Activated B cell treated with CpG ODN at 0.5 μM for 24 hours (primary cell): ENCODE results near the gene ERMARD. TPM values are rescaled to one million over a fixed set of nuclear protein-coding genes. Genes with fewer than 3 reads are reported as not detected.

Source experiments
- ATAC-seq: fragments of 200-7000 bp; cut with Tn5 transposase; one replicate; pipeline ENCODE4 v1.10.0; 2021; ENCODE audit warnings: low read depth, mild to moderate bottlenecking, moderate library complexity
- CTCF ChIA-PET: fragments of 350-600 bp; sonication (Branson Sonifier 250); formaldehyde crosslinking; loops from one replicate; lab custom pipeline; 2021; ENCODE audit warnings: antibody characterized with exemption; lab: Charles Lee
- POLR2A ChIA-PET: fragments of 350-600 bp; sonication (Branson Sonifier 250); formaldehyde crosslinking; loops from one replicate; lab custom pipeline; 2021; ENCODE audit warnings: antibody characterized with exemption; lab: Charles Lee
- DNase-seq: peaks from one replicate; pipeline ENCODE4 v3.0.0; 2022
- H3K27ac Mint-ChIP-seq: one replicate; pipeline ENCODE4 v1.8.0; 2020; ENCODE audit warnings: mixed read lengths
- H3K27me3 Mint-ChIP-seq: one replicate; pipeline ENCODE4 v1.8.0; 2021; ENCODE audit warnings: mixed read lengths
- H3K36me3 Mint-ChIP-seq: one replicate; pipeline ENCODE4 v1.8.0; 2021; ENCODE audit warnings: low read depth, mixed read lengths
- H3K4me1 Mint-ChIP-seq: one replicate; pipeline ENCODE4 v1.8.0; 2021; ENCODE audit warnings: mixed read lengths
- H3K4me3 Mint-ChIP-seq: one replicate; pipeline ENCODE4 v1.8.0; 2020; ENCODE audit warnings: mild to moderate bottlenecking, mixed read lengths
- H3K9me3 Mint-ChIP-seq: one replicate; pipeline ENCODE4 v1.8.0; 2020; ENCODE audit warnings: mixed read lengths
- intact Hi-C: fragments of 100-400 bp; cut with micrococcal nuclease; formaldehyde crosslinking; loops from one replicate; pipeline ENCODE4 v1.15.1; 2024
- total RNA-seq: library from RNA; stranded (reverse); gene quantifications from 2 replicates; pipeline ENCODE4 v1.2.3, GENCODE V29; 2022
- TF ChIP-seq, protein P1 (sequence below): fragments of 200-600 bp; IDR thresholded peaks from one replicate; pipeline ENCODE4 v1.8.0; 2022; ENCODE audit warnings: antibody characterized with exemption, mild to moderate bottlenecking

The ERMARD gene
- total RNA-seq, 1 donor from 2014 or later = 45.4 TPM

DNA sequence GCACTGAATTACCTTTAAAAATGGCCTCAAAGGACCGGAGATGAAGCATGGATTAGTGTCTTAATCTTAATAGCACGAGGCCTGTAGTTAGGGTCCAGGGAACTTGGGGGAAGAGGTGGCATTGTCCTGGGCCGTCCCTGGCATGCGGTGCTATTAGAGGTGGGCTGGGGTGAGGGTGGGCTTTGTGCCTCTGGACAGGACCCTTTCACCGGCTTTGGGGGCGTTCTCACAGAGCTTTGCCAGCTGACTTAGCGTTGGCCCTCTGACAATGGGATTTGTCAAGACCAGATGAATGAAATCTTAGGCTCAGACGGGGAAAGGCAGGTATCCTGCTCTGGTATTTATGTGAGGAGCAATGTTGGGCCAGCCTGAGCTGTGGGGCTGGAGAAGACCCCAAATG lies 59.6 kb downstream of the ERMARD start:
- H3K9me3 Mint-ChIP-seq = peaks cover 3% of the 10 kb centered on the region
- peaks cover 4% of the 10 kb centered on the region for H3K27me3 Mint-ChIP-seq
- DNase-seq = no peak
- ATAC-seq = no peak
- ChIA-PET POLR2A (no interaction called here), CTCF (no interaction called here)
- H3K27ac Mint-ChIP-seq = no peak overlapping the region
- TF ChIP-seq, protein P1, sequence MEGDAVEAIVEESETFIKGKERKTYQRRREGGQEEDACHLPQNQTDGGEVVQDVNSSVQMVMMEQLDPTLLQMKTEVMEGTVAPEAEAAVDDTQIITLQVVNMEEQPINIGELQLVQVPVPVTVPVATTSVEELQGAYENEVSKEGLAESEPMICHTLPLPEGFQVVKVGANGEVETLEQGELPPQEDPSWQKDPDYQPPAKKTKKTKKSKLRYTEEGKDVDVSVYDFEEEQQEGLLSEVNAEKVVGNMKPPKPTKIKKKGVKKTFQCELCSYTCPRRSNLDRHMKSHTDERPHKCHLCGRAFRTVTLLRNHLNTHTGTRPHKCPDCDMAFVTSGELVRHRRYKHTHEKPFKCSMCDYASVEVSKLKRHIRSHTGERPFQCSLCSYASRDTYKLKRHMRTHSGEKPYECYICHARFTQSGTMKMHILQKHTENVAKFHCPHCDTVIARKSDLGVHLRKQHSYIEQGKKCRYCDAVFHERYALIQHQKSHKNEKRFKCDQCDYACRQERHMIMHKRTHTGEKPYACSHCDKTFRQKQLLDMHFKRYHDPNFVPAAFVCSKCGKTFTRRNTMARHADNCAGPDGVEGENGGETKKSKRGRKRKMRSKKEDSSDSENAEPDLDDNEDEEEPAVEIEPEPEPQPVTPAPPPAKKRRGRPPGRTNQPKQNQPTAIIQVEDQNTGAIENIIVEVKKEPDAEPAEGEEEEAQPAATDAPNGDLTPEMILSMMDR = no peak
- H3K4me3 Mint-ChIP-seq = no peak overlapping the region
- peaks cover under 1% of the 10 kb centered on the region for H3K36me3 Mint-ChIP-seq
- intact Hi-C loops = no loop called here
- peaks cover 2% of the 10 kb centered on the region for H3K4me1 Mint-ChIP-seq

DNA sequence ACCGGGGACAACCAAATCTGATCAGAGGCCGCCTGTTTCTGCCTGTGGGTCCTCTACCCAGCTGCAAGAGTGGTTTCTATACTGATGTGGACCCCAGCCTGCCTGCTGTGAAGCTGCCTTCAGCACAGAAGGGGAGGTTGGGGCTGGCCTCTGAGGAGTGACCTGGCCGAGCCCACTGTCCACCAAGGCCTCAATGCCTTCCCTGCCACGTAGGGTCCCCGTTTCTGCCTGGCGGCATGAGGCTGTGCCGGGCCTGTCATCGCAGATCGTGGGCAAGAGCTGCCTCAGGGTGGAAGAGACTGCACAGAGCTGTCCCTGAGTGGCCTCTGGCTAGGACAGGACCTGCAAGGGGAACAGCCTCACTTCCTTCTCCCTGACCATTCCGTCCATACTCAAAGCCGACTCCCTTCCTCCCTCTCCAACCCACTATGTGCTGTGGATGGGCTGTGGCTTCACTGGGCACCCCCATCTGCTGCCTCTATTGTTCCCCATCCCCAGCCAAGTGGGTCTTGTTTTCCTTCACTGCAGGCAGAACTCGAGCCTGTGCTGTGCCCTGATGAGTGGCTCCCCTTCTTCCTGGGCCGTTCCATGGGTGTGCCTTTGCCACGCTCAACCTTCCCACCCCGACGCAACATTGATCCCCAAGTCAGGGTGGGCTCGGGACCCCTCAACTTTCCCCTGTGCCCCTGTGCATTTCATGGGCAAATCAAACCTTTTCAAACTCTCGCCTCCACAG lies 60.3 kb downstream of the ERMARD start:
- H3K27ac Mint-ChIP-seq = no peak overlapping the region
- peaks cover 8% of the 10 kb centered on the region for H3K9me3 Mint-ChIP-seq
- DNase-seq (no peak), ATAC-seq (no peak)
- intact Hi-C loops = no loop called here
- CTCF ChIA-PET = no interaction called here
- TF ChIP-seq, protein P1 = no peak
- peaks cover 3% of the 10 kb centered on the region for H3K27me3 Mint-ChIP-seq
- peaks cover 2% of the 10 kb centered on the region for H3K36me3 Mint-ChIP-seq
- H3K4me1 Mint-ChIP-seq = peaks cover 2% of the 10 kb centered on the region
- POLR2A ChIA-PET = no interaction called here
- H3K4me3 Mint-ChIP-seq = no peak overlapping the region

DNA sequence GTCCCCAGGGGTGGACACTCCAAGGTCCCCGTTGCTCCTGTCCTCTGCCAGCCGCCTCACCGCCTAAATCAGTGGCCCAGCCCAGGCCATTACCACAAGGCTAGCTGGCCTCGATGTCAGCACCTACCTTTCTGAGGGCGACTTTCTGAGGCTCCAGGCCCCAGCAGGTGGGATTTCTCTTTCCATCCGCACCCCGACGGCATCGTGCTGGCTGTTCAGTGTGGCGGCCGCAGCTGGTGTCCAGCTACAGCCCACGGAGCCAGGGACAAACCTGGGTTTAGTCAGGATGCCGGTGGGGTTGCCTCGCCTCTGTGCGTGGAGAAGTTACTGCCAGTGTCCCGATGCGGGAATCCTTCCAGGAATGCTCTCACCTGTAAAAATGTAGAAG lies 60.8 kb downstream of the ERMARD start:
- ChIA-PET CTCF (no interaction called here), POLR2A (no interaction called here)
- Mint-ChIP-seq H3K36me3 (peaks cover 2% of the 10 kb centered on the region), H3K4me3 (no peak overlapping the region), H3K4me1 (peaks cover 2% of the 10 kb centered on the region), H3K9me3 (peaks cover 12% of the 10 kb centered on the region), H3K27ac (no peak overlapping the region), H3K27me3 (peaks cover 1% of the 10 kb centered on the region)
- intact Hi-C loops = no loop called here
- ATAC-seq (no peak), DNase-seq (no peak)
- TF ChIP-seq, protein P1 = no peak

DNA sequence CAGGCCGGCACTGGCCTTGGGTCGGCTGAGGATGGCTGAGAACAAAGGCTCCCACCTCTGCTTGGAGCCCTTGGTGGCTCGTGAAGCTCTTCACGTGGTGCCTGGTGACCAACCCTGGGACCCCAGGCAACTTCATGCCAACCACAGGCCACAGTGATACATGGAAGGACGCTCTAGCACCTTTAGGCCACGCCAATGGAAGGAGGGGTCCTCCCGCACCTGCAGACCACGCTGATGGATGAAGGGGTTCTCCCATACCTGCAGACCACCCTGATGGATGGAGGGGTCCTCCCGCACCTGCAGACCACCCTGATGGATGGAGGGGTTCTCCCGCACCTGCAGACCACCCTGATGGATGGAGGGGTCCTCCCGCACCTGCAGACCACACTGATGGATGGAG lies 62.5 kb downstream of the ERMARD start:
- H3K36me3 Mint-ChIP-seq = peaks cover 2% of the 10 kb centered on the region
- H3K27me3 Mint-ChIP-seq = peaks cover 3% of the 10 kb centered on the region
- peaks cover 12% of the 10 kb centered on the region for H3K9me3 Mint-ChIP-seq
- ATAC-seq (no peak), DNase-seq (no peak)
- ChIA-PET POLR2A (no interaction called here), CTCF (no interaction called here)
- H3K4me1 Mint-ChIP-seq = peaks cover 2% of the 10 kb centered on the region
- no peak overlapping the region for H3K27ac Mint-ChIP-seq
- H3K4me3 Mint-ChIP-seq = no peak overlapping the region
- intact Hi-C loops = no loop called here
- TF ChIP-seq, protein P1 = no peak

DNA sequence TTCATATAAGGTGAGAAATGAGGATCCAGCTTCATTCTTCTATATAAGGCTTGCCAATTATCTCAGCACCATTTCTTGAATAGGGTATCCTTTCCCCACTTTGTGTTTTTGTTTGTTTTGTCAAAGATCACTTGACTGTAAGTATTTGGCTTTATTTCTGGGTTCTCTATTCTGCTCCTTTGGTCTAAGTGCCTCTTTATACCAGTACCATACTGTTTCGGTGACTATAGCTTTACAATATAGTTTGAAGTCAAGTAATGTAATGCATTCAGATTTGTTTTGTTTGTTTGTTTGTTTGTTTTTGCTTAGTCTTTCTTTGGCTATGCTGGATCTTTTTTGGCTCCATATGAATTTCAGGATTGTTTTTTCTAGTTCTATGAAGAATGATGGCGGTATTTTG lies 64.6 kb downstream of the ERMARD start:
- peaks cover 2% of the 10 kb centered on the region for H3K36me3 Mint-ChIP-seq
- no peaks in the 10 kb centered on the region for H3K4me1 Mint-ChIP-seq
- no peak for ATAC-seq
- TF ChIP-seq, protein P1 = no peak
- ChIA-PET POLR2A (no interaction called here), CTCF (interaction anchor here (0.7 kb wide), 1 partner anchor 16 kb away, joined by 4 read pairs; no protein-coding TSS in a partner anchor)
- peaks cover 13% of the 10 kb centered on the region for H3K27me3 Mint-ChIP-seq
- H3K27ac Mint-ChIP-seq = no peak overlapping the region
- H3K4me3 Mint-ChIP-seq = no peak overlapping the region
- intact Hi-C loops = no loop called here
- H3K9me3 Mint-ChIP-seq = peaks cover 12% of the 10 kb centered on the region
- no peak for DNase-seq
